ENCODE data around the gene SLC17A9.
"Not testable (repeated sequence)": the region's sequence is repeated elsewhere in the genome, so short reads cannot be mapped to it uniquely, and the experiment has no call there.

SLC17A9 gene

DNA sequence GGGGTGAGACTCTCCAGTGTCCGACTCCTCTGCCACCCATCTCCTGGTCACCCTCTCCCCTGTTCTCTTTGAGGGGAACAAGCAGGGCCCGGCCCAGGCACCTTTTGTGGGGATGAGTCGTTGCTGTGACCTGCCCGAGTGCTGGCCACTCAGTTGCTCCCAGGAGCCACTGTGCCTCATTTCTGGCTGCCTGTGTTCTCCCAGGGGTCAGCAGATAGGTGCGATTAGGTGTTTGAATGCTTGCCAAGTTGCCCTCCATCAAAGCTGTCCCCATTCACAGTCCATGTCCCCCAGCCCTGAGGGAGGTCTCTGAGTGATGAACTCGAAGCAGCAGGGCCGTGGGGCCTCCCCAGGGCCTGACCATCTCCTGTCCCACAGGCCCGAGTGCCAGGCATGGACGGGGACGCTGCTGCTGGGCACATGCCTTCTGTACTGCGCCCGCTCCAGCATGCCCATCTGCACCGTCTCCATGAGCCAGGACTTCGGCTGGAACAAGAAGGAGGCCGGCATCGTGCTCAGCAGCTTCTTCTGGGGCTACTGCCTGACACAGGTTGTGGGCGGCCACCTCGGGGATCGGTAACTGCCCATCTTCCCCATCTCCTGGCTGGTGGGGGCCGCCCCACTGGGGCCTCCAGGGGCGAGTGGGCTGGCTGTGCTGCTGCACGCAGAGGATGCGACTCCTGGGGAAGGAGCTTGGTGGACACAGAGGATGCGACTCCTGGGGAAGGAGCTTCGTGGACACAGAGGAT is 4.1 kb downstream of the SLC17A9 start:
- DNase-seq (ENCODE audit: low read depth in 2 of 2): no peak

DNA sequence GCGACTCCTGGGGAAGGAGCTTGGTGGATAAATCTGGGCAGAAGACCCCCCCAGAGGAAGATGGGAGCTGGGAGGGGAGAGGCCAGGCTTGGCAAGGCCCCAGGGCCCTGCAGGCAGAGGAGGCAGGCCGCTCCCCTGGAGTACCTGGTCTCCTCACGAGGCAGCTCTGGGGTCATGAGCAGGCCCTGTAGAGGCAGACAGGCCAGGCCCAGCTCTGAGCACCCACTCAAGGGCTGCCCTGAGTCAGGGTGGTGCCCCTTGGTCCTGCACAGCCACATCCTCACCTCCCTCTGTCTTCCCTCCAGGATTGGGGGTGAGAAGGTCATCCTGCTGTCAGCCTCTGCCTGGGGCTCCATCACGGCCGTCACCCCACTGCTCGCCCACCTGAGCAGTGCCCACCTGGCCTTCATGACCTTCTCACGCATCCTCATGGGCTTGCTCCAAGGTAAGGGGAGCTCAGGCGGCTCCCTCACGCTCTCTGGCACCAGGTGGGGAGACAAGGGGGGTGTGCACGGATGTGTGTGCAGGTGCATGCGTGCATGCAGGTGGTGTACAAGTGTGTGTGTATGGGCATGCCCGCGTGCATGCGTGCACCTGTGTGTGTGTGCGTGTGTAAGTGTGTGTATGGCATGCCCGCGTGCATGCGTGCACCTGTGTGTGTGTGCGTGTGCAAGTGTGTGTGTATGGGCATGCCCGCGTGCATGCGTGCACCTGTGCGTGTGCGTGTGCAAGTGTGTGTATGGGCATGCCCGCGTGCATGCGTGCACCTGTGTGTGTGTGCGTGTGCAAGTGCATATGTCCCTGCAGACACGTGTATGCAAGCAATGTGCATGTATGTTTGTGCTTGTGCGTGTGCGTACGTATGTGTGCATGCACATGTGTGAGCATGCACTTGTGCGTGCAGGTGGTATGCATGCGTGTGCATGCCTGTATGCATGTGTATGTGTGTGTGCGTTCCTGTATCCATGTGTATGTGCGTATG is 4.9 kb downstream of the SLC17A9 start:
- DNase-seq (ENCODE audit: low read depth in 2 of 2): no peak

DNA sequence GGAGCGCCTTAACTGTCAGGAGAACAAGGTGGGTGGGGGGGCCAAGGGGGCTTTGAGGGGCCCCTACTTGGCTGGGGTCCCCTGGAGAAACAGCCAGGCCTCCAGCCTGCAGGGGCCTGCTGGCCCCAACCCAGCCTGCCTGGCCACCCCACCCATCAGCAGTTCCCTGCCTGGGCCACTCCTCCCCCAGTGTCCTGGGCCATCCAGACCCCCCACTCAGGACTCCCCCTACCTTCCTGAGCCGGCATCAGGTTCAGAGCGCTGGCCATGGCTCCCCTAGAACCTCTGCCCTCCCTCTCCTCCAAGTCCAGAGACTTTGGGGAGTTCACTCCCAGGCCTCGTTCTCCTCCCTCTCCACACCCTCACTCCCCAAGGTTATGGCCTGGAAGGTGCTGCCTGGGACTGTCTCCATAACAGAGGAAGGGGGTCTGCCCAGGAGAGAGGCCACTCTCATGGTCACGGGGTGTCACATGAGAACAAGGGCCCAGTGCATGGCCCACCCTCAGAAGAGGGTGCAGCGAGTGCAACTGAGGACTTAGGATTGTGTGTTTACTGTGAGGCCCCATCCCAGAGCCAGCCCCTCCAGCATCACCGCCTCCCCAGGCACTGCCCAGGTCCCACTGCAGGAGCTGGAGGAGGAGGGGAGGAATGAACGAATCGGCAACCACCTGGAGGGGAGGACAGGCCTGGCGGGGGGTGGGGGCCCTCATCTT is 6.0 kb downstream of the SLC17A9 start:
- DNase-seq (ENCODE audit: low read depth in 2 of 2): no peak

GRCh38 chr20:62959101-62959971 is 6.8 kb downstream of the SLC17A9 start:
- no peak for DNase-seq (ENCODE audit: low read depth in 2 of 2)

- no peak for DNase-seq (ENCODE audit: low read depth in 2 of 2)
Measured at GRCh38 chr20:62959998-62960436, 7.5 kb downstream of the SLC17A9 start.

DNA sequence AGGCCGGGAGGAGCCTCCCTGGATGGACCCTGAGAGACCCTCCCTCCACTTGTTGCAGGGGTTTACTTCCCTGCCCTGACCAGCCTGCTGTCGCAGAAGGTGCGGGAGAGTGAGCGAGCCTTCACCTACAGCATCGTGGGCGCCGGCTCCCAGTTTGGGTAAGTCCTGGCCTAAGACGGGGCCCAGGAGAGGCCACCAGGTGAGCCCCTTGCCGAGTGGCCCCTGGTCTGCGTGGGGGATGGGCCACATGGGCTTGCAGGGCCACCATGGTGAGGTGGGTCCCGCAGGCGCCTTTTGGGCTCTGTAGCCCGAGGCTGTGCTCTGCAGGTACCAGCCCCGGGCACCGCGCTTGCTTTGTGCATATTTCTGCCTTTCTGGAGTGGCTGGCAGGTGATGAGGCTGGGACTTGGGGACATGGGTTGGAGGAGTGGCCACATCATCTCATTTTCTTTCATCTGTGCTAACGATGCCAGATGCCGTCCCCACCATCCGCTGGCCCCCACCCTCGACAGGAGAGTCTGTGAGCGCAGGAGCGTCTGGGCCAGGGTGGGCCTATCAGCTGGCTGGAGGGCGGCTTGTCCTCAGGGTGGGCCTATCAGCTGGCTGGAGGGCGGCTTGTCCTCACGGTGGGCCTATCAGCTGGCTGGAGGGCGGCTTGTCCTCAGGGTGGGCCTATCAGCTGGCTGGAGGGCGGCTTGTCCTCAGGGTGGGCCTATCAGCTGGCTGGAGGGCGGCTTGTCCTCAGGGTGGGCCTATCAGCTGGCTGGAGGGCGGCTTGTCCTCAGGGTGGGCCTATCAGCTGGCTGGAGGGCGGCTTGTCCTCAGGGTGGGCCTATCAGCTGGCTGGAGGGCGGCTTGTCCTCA is 8.2 kb downstream of the SLC17A9 start:
- DNase-seq (ENCODE audit: low read depth in 2 of 2): not testable (repeated sequence)

DNA sequence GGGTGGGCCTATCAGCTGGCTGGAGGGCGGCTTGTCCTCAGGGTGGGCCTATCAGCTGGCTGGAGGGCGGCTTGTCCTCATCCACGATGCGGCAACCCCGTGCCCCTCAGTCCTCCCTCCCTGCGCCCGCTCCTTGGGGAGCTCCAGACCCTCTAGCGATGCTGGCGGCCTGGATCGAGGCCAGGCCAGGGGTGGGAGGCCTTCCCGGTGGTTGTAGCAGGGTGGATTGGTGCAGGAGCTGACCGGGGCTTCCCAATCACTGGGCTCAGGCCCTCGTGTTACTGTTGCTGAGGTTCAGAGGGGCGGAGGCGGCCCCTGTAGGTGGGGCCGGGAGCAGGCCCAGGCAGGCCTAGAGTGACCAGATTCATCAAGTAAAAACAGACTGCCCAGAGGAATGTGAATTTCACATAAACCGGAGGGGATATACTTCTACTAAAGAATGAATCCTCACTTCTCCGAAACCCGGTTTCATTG is 8.8 kb downstream of the SLC17A9 start:
- no peak for DNase-seq (ENCODE audit: low read depth in 2 of 2)

DNA sequence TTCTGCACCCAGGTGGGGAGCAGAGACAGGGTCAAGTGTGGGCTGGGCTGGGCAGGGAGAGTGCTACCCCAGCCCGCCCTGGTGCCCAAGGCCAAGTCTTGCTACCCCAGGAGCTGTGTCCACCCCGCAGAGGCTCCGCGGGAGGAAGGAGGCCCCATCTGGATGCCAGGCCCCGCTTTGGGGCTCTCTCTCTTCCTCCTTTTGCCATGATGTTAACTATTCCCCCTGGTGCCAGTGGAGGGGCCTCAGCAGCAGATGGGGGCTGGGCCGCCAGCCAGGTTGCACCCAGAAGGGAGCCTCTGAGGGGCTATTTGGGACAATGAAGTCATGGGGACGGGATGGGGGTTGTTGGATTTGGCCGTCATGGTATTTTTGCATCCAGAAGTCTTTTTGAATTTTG is 9.3 kb downstream of the SLC17A9 start:
- DNase-seq (ENCODE audit: low read depth in 2 of 2): no peak

GRCh38 chr20:62962221-62962879 is 9.8 kb downstream of the SLC17A9 start:
- no peak for DNase-seq (ENCODE audit: low read depth in 2 of 2)

DNA sequence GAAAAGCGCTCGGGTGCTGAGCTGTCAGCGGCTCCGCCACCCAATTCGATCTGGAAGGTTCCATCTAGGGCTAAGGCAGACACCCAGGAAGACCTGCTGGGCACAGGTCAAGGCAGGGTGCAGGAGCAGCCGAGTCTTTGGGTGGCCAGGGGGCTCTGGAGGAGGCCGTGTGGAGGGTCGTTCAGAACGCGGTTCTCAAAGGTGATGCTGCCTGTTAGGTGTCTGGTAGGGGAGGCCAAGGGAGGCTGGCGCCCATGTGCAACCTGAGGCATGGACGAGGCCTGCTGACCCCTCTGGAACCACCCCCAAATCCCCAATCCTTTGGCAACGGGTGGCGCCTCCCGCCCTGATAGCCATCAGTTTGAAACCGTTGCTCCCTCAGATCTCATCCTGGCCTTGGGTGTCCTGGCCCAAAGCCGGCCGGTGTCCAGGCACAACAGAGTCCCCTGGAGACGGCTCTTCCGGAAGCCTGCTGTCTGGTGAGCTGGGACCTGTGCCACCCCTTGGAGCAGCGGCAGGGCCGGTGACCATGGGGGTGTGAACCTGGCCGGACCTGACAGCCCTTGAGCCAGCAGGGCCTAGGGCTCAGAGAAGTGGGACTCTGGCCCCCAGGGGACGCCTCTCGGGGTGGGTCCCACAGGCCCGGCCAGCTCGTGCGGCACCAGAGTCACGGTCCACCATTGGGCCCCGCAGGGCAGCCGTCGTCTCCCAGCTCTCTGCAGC is 10.5 kb downstream of the SLC17A9 start:
- DNase-seq (ENCODE audit: low read depth in 2 of 2): no peak

DNA sequence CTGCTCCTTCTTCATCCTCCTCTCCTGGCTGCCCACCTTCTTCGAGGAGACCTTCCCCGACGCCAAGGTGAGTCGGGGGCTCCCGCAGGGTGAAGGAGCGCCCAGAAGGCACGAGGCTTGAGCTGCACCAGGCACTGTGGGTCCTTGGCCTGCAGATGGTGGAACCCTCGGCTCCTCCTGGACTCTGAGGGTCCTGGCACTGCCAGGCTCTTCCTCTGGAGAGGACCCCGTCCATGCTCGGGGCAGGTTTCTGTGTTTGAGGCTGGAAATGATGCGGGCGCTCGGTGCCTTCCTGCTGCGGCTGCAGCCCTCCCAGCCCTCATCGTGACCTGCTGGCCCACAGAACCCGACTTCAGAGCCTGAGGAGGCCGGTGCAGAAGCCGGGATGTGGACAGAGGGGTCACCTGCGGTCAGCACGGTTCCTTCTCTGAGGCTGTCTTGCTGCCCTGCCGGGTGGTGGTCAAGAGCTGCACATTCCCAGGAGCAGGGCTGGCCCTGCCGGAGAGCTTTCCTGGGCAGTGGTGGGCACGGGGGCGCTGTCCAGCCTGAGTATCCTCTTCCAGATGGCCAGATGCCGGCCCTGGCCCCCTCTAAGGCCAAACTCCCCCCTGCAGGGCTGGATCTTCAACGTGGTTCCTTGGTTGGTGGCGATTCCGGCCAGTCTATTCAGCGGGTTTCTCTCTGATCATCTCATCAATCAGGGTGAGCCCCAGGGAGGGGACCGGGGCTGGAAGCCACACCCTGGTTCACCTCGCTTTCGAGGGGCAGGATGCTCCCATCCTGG is 11.3 kb downstream of the SLC17A9 start:
- DNase-seq (ENCODE audit: low read depth in 2 of 2): no peak

DNA sequence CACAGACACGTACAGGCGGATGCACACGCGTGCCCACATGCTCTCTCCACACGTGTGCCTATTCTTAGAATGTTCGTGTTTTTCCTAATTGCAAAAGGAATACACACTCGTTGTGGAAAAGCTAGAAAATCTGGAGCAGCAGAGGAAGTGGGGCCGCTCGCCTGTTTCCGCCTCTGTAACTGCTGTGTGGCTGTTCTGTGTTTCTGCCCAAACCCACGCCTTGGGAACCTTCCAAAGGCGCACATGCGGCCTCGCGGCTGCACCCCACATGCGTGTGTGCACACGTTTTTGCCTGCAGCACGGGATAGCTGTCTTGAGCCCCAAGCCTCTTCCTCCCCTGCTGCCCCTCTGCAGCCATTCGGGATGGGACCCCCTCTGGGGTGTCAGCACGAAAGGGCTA is 12.2 kb downstream of the SLC17A9 start:
- DNase-seq (ENCODE audit: low read depth in 2 of 2): no peak

DNA sequence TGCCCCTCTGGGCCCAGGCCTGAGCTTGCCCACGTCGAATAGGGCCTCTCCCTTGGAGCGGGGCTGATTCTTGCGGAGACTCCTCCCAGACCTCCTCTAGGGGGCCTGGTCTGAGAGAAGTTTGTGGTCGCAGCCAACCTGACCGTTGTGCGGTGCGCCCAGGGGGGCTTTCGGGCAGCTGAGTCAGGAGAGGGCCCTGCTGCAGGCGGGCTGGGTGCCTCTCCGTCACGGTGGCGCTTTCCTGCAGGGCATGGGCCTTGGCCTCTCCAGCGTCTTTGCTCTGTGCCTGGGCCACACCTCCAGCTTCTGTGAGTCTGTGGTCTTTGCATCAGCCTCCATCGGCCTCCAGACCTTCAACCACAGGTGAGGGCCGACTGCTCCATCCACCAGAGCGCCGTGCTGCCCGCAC is 12.9 kb downstream of the SLC17A9 start:
- DNase-seq (ENCODE audit: low read depth in 2 of 2): no peak

DNA sequence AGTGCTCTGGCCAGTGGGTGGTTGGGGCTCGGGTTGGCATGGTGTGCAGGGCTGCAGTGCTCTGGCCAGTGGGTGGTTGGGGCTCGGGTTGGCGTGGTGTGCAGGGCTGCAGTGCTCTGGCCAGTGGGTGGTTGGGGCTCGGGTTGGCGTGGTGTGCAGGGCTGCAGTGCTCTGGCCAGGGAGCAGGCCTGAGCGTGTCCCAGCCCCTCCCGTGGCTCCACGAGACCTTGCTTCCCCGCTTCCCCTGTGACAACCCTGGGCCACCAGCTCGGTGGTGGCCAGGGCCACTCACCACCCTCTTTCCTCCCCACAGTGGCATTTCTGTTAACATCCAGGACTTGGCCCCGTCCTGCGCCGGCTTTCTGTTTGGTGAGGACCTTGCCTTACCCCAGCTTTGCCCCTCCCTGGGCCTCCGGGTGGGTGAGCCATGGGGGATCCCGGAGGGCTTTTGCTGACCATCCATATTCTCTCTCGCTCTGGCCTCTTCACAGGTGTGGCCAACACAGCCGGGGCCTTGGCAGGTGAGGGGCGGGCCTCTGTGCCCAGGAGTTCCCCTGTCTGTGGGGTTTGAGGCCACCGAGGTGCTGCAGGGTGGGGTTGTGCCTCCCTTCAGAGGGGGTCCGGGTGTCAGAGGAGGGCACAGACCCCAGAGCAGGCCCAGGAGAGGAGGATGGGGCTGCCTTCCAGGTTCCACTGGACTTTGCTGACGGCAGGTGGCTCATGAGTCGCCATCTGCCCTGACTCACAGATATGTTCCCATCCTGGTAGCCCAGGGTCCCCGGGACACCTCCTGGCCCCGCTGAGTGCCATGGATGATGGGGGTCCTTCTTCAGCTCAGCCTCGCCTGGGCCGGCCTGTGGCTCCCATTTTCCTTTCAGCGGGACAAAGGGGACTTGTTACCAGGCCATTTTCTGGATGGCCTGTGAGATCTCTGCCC is 14.0 kb downstream of the SLC17A9 start:
- no peak for DNase-seq (ENCODE audit: low read depth in 2 of 2)

DNA sequence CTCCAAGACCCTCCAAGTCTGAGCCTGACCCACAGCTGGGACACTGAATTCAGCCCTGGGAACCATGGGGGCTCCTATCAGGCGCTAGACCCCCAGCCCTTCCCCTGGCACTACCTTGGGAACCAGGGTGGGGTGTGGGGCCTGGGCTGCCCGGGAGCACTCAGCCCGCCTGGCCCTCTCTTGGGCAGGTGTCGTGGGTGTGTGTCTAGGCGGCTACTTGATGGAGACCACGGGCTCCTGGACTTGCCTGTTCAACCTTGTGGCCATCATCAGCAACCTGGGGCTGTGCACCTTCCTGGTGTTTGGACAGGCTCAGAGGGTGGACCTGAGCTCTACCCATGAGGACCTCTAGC is 14.6 kb downstream of the SLC17A9 start:
- DNase-seq (ENCODE audit: low read depth in 2 of 2): no peak

GRCh38 chr20:62967628-62968351 is 15.3 kb downstream of the SLC17A9 start:
- DNase-seq (ENCODE audit: low read depth in 2 of 2): no peak
